ENCODE measurements around the gene SYT8.

DNA sequence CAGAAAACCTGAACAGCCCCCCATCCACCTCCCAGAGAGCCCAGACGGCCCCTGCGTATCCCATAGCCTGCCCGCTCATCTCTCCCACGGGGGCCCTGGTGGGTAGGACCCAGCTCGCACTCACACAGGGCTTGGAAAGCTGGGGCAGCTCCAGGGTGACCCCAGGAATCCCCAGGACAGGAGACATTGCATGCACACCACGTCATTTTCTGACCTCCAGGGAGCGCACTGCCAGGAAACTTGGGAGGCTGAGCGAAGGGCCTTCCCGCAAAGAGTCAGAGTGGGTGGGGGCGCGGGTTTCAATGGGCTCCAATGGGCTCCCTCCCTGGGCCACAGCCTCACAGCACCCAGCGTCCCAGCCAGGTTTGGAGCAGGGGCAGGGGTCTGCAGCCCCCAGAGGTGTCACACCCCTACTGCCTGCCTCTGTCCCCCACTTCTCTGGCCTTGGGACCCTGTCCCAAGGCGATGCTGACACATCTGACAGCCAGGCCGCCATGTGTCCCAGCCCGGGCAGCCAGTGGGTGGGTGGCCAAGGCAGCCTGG, 8.2 kb upstream of the SYT8 start:
- TF ChIP-seq, protein P1, sequence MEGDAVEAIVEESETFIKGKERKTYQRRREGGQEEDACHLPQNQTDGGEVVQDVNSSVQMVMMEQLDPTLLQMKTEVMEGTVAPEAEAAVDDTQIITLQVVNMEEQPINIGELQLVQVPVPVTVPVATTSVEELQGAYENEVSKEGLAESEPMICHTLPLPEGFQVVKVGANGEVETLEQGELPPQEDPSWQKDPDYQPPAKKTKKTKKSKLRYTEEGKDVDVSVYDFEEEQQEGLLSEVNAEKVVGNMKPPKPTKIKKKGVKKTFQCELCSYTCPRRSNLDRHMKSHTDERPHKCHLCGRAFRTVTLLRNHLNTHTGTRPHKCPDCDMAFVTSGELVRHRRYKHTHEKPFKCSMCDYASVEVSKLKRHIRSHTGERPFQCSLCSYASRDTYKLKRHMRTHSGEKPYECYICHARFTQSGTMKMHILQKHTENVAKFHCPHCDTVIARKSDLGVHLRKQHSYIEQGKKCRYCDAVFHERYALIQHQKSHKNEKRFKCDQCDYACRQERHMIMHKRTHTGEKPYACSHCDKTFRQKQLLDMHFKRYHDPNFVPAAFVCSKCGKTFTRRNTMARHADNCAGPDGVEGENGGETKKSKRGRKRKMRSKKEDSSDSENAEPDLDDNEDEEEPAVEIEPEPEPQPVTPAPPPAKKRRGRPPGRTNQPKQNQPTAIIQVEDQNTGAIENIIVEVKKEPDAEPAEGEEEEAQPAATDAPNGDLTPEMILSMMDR (conservative IDR thresholded peaks at IDR 0.05; ENCODE audit: low read depth, low read length), result peak; percentile 51
- TF ChIP-seq EZH2 (IDR thresholded peaks at IDR 0.05; ENCODE audit: low read length, unreplicated experiment), result no peak

Data from PC-3 (cell line).